Head of caudate nucleus (tissue), 42 donors: ENCODE results near the gene ARL6IP5.

ENCODE experiments used
- DNase-seq, 42 donors: peaks; one replicate each; pipeline versions ENCODE4 v3.0.0 to v3.0.0-alpha.2; 2020 to 2021; ENCODE audit warnings: mixed read lengths in 7 of 42
- intact Hi-C: fragments of 100-400 bp; cut with DNase I; formaldehyde crosslinking; loops from one replicate; pipeline ENCODE4 v1.15.0; 2022

Gene ARL6IP5

DNA sequence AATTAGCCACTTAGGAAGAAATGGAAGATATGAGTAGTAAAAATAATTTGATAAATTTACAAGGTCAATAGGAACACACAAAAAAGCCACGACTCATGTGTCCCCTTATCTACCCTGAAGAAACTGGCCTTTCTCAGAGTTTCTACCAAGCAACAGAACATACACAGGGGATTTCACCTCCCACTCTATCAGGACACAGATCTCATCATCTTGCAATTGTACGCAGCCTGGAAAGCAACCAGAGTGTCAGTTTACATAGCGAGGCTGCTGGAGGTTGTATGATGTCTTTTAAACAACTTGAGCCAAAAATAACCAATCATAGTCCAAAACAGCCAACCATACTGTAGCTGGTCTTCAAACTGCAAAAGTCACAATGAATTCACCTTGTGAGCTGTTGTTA is 57.4 kb downstream of the ARL6IP5 start:
- no peak for DNase-seq
- intact Hi-C loops: no loop called here

DNA sequence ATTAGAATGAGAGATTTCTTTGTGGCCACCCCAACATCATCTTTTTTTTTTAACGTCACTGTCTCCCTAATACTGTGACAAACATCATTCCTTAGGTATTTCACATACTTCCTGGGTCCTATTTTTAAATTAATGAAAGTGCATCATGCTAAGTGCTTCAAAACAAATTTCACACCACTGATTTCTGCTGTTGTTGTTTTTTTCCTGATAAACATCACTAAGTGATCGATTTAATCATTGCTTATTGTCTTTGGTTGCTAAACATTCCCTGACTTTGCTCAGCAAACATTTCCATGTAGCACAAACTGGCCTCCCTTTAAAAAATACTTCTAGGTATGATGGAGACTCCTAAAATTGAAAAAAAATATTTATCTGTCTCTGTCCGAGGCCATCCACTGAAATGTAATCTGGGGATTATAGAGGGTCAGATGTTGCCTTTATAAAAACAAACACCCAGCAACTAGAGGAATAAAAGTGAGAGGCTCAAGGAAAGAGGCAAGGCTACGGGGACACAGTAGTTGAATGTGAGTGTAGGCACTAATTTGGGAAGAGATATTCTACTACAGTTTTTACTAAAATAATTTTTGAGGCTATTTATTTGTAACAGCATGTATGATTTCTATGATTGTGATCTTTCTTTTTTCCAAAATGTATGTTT is 58.2 kb downstream of the ARL6IP5 start:
- DNase-seq: no peak
- intact Hi-C loops: no loop called here

DNA sequence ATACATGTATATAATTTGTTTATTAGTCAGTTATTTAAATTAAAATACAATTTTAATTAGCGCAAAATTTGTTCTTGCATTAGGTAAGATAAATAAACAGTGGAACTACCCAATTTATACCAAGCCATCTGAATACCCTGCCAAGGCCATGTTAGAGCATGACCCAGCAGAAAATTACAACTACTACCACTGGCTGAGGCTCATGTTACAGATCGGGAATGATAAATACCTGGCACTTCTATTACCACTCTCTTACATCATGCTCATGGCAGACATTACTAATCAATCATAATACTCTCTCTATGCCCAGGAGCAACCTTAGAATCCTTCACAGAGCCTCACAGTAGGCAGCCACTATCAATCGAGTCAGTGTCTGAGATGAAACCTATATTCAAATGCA is 58.9 kb downstream of the ARL6IP5 start:
- no peak for DNase-seq
- intact Hi-C loops: no loop called here

DNA sequence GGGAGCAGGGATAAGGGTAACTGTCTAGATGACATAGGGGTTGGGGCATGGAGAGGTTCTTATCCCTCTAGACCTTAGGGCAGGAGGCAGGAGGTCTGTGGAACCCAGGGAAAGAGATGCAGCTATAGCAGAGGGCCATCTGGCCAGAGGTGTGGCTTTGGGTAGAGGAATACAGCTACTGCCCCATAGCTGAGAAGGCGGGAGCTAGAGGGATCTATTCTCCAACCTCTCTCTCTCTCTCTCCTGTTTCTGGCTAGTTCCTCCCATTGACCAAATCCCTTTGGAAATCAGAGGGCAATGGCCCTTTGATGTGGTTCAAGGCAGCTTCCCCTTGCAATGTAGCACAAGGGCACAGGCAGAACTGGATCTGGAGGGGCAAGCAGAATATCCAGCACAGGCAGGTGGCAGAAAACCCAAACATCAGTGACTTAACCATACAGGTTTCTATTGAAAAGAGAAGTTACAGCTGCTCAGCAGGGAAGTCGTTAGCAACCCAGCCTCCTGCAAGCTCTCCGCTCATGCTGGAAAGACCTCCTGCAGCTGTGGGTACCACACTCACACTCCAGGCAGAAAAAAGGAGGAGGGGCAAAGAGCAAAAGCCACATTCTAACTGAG is 60.0 kb downstream of the ARL6IP5 start:
- no peak for DNase-seq
- intact Hi-C loops: no loop called here

DNA sequence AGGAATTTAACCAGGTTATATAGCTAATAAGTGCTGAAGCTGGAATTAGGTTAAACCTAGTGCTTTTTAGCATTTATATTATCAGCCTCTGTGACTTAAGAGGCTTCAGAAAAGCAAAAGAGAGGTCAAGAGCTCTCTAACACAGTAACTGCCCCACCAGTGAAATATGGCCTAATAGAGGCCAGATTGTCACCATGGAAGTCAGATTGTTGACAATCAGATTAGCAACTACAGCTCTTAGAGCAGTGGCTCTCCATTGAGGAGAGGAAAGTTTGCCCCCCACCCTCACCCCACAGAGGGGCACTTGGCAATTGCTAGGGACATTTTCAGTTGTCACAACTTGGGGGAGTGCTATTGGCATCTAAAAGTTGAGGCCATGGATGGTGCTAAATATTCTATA is 61.0 kb downstream of the ARL6IP5 start:
- DNase-seq: no peak
- intact Hi-C loops: no loop called here

DNA sequence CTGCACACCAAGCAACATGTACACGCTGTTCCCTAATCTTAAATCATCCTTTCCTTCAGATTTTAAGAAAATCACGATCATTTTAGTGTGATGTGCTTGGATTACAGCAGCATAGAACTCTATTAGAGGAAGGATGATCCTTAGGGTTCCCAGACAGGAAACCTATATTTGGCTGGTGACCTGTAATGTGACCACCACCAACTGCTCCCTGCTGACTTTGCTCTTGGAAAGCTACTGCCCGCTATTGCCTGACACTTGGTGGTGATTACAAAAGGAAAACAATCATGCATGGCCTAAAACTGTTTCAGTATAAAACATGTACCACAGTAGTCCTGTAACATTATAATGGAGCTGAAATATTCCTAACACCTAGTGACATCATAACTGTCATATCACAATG is 64.8 kb downstream of the ARL6IP5 start:
- intact Hi-C loops: no loop called here

More for the DNA sequence above, 64.8 kb downstream of the ARL6IP5 start:
- no peak for DNase-seq
